Ramos (cell line): ENCODE measurements around the gene SLC4A1AP.

Source experiments
- in situ Hi-C: fragments of 300-500 bp; cut with MboI; formaldehyde crosslinking; loops from one replicate; pipeline ENCODE4 v1.14.3; 2022; ENCODE audit warnings: low sequenced_read_pairs; ENCODE audit not compliant: unreplicated experiment

The SLC4A1AP gene

DNA sequence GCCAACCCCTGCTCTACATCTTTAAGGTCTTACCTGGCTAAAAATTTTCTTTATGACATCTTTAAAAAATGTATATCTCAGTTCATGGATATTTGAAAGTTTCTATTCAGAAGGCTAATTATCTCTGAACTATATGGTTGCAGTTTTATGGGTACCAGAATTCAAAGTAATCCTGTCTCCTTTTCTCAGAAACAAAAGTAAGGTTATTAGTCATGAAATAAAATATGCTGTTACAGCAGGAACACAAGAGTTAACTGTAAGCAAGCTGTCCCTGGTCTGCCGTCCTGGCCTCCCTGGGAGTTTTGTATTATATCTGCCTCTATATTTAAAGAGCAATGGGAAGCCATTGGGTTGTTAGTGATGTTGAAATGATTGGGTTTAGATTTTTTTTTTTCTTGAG lies 34.0 kb downstream of the SLC4A1AP start:
- in situ Hi-C loops = no loop called here

DNA sequence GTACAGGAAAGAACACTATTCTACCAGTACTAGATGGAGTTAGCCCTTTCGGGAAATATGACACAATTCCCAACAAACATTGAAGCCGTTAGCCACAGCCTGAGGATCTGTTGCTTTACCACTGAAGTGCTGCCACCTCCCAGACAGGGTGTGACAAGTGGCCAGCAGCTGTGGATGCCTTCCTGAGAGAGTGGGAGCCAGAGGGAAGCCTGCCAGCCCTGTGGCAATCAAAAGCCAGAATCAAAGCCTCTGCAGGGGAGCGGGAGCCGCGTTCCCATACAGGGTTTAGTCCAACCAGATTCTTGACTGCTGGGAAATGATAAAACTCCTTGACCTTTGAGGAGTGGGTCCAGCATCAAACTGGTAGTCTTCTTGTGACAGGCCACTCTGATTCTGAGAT lies 38.0 kb downstream of the SLC4A1AP start:
- in situ Hi-C loops = no loop called here

DNA sequence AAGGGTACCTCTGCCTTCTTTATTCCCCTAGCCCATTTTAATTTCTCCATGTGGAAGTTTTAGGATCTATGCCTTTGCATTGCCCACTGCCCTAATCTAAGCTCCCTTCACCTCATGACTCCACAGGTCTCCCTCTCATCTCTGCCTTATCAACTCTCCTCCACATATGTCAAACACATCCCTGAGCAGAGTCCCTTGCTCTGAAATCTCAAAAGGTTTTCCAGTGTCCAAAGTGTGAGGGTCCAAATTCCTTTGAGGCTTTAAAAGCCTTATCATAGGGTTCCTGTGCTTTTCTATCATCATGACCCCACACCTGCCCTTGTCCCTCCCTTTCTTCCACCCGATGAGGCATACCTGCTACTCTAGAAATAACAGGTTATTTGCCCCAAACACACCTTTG lies 38.6 kb downstream of the SLC4A1AP start:
- in situ Hi-C loops = no loop called here

DNA sequence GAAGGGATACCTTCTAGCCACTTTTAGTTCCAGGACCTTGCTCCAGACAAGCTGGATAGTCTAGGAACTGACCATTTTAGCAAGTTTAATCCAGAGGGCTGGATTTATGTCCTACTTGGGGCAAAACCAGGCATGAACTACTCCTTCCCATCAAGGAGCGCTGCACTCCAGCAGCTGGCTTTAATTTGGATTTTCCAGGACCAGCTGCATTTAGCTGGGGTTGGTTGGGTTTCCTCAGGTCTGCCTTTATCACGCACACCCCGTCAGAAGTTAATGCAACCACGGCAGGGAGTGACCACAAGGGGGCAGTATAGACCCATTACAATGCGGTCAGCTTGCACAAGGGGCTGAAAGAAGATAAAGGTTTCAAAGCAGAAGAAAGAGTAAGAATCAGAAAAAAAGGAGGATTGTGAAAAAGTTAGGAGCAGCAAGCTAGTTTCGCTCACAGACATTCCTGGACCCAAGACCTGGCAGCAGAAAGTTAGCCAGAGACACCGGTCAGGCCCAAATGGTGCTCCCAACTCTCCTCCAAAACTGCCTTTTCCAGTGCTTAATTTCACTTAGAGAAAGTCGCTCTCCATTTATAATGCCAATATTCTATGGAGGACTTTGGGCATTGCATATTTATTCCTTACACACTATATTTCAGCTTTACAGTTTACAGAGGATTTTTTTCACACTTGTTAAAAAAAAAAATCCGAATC lies 40.1 kb downstream of the SLC4A1AP start:
- in situ Hi-C loops = no loop called here

DNA sequence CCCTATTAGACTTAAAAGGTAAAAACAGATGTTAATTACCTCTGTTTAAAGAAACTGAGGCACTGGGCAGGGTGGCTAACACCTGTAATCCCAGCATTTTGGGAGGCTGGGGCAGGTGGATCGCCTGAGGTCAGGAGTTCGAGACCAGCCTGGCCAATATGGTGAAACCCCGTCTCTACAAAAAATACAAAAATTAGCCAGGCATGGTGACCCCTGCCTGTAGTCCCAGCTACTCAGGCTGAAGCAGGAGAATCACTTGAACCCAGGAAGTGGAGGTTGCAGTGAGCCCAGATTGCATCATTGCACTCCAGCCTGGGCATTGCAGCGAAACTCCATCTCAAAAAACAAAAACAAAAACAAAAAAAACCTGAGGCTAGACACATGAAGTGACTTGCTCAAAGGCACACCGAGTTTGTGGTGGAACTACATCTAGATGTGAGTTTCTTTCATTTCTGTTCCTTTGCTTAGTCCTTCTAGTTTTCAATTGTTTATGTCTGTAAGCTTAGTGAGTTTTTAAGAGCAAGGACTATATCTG lies 40.7 kb downstream of the SLC4A1AP start:
- in situ Hi-C loops = no loop called here

DNA sequence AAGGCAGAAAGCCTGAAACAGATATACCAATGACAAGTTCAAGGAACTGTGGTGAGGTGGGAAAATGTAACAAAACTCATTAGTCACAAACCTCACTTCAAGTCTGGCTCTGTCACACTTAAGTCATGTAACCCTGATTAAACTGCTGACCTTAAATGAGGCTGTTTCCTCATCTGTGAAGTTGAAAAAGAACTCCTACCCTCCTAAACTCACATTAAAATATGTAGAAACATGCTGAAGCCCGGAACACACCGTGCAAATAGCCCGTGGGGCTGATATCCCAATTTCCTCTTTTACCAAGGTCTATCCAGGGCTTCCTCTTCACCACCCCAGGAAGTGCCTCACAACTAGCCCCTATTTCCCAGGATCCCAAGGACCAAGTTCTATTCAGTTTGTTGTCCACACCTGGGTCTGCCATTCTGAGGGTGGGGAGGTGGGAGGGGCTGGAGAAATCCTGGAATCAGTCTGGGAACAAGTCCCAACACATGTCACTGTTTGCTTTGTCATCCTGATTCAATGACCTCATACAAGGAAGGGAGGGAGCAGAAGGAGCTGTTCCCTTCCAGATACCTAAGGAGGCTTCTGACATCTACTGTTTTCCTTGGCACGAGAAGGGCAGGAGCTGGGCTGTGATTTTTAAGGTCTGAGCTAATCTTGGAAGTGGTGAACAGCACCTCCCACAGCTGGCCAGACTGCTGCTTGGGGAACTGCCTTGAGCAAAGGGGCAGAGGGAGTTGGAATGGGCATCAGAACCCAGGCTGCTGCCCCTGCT lies 42.3 kb downstream of the SLC4A1AP start:
- in situ Hi-C loops = no loop called here

DNA sequence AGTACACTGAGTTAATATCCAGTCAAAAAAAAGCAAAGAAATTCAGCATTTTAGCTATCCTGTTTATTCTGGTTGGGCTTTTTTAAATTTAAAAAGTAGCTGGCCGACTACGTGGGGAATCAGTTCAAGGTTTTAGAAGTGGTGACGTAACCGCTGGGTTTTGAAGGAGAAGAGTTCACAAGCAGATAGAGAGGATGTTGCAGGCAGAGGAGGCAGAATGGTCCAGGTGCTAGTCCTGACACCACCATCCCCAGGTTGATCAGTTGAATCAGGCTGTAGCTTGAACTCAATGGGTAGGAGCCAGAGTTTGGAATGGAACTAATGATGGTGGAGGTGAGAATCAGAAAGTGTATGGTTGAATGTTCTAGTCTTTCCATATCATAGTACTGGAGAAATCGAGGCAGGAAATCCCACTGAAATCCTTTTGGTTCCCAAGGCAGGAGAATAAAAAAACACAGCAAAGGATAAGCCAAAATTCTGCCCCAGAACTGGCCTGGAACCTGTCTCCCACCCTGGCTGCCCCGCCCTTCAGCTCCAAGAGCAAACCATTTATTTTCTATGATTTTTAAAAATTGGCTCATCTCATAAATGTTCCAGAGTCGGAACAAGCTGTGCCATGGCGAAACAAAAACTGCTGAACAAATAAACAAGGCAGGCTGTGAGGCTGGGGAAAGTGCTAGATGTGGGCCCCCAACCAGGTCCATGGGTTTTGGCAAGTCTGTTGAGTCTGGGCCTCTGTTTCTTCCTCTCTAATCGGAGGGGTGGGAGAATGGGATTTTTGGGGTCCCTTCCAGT lies 44.0 kb downstream of the SLC4A1AP start:
- in situ Hi-C loops = no loop called here

DNA sequence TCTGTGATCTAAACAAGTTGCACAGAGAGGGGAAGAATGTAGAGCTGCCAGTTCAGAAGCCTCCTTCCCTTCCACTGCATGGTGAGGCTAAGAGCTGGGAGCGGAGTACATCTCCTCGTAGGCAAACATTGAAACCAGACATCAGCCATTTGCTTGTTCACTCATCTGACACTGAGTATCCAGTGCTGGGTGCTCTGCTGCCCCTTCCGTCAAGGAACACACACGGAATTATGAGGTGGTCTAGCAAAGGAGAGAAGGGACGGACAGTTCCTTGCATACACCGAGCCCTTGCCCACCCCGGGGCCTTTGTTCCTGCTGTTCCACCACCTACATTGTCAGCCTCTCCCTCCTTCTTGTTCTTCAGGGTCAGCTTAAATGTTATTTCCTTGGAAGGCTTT lies 44.6 kb downstream of the SLC4A1AP start:
- in situ Hi-C loops = no loop called here

DNA sequence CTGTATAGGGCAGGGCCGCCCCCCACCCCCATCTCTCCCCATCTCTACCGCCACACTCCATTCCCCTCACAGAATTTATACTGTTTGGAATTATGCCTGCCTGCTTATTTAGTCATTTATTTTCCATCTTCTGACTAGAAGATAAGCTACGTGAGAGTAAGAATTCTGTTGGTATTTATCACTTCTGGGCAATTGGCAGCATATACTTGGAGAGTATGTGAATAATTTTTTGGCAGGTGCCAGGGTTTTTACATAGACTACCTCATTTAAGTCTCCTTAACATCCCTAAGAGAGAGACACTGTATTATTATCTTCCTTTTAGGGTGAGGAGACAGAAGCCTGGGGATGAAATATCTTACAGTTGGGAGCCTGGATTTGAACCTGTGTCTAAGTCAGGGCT lies 45.0 kb downstream of the SLC4A1AP start:
- in situ Hi-C loops = no loop called here

DNA sequence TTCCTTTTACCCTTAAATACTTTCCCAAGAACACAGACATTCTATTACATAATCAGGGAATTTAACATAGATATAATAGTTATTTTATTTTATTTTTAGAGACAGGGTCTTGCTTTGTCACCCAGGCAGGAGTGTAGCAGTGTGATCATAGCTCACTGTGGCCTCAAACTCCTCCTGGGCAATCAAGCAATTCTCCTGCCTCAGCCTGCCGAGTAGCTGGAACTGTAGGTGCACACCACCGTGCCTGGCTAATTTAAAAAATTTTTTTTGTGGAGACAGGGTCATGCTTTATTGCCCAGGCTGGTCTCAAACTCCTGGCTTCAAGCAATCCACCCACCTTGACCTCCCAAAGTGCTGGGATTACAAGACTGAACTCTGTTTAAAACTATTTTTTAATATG lies 45.6 kb downstream of the SLC4A1AP start:
- in situ Hi-C loops = no loop called here

DNA sequence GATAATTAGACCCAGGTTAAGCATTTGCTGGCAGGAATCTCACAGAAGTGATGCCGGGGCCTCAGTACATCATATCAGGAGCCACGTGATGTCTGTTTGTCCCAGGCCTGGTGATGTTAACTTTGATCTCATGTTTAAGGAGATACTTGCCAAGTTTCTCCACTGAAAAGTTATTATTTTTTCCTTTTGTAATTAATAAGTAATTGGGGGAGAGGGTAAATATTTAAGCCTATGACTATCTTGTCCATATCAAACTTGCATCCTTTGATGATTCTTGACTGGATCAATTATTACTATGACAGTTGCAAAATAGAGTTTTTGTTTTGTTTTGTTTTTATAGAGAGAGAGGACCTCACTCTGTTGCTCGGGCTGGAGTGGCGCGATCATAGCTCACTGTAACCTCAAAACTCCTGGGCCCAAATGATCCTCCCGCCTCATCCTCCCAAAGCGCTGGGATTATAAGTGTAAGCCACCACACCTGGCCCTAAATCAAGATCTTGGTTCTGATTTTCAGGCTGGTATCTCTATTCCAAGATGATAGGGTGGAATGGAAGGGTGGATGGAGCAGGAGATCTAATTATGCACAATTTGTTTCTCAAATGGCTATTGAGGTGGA lies 46.4 kb downstream of the SLC4A1AP start:
- in situ Hi-C loops = no loop called here

DNA sequence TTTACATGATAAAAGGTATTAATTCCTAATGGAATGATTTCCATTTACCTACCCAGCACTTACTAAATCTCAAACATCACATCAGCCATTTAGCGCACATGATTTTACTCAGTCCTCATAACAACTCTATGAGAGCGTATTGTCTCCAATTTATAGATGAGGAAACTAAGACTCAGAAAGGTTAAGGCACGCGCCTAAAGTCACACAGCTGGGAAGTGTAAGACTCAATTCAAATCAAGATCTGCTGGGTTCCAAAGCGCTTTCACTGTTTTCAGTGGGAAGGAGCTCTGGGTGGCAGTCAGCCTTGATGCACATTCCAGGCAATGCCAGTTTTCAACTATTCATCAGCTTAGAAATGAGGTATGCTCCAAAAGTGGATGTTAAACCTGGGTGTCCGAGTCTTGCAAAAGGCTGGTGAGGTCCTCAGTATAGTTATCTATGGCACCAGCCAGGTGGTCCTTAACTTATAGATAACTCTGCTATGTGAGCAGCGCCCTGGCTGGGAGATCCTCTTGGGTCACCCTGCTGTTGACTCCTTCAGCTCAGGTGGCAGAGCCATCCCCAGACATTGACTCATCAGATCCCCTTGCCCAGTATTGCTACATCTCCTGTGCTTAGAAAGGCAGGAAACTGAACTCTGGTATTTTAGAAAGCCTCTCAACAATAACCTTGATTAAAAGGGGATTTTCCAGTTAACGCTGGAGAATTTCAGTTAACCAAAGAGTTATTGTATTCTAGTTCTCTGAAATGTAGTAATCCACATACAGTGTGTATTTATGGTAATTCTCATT lies 47.1 kb downstream of the SLC4A1AP start:
- in situ Hi-C loops = no loop called here

DNA sequence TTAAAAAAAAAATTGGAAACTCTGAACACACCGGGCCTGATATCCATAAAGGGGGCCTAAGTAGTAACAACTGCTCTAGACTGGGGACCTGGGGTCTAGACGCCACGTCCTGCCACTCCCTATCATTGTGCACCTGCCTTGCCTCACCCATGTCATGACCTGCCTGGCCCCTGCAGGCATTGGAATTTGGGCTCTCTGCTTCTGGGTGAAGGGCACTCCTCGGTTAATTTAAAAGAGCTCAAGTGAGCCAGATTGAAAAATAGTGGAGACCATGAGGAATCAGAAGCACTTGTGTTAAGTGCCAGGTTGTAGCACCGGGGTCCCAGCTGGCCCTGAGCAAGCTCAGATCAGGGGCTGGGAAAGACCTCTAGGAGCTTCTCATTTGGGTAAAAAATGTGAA lies 48.1 kb downstream of the SLC4A1AP start:
- in situ Hi-C loops = no loop called here

DNA sequence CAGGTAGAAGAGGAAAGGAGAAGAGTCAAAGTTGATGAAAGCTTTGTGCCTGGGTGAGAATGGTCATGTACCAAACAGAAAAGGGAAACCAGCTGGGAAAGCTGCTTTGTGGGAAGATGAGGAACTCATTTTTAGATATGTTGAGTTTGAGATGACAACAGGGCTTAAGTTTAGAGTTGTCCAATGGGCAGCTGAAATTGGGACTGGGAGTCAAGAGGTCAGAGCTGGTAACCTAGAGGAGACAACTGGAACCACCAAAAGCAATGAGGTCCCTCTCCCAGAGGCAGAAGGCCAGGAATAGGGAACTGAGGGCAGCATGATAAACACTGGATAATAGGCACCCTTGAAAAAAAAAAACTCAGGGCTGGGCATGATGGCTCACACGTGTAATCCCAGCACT lies 48.8 kb downstream of the SLC4A1AP start:
- in situ Hi-C loops = no loop called here

DNA sequence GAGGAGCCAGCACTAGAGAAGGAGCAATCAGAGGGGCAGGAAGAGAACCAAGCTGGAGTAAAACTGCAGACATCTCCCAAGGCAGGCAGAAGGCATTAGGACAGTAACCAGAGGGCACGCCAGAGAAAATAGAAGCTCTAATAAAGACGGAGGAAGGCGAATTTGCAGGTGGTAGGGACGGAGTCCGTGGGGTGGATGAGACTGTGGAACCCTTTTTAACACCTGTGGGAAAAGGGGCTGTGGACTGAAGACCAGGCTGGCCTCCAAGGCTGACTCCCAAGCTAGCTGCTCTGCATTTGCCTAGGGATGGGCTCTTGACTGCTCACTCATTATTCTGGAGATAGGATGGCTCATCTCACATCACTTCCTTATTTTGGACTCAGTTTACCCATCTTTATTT lies 49.5 kb downstream of the SLC4A1AP start:
- in situ Hi-C loops = no loop called here

DNA sequence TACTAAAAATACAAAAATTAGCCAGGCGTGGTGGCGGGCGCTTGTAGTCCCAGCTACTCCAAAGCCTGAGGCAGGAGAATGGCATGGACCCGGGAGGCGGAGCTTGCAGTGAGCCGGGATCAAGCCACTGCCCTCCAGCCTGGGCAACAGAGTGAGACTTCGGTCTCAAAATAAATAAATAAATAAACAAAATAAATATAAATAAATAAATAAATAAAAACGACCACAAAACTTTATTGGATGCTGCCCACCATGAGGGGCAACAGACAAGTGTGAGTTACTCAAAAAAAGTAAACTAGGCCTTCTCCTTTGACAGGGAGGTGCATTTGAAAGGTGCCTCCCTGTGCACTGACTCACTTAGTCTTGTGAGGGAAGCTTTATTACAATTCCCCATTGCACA lies 50.4 kb downstream of the SLC4A1AP start:
- in situ Hi-C loops = no loop called here

DNA sequence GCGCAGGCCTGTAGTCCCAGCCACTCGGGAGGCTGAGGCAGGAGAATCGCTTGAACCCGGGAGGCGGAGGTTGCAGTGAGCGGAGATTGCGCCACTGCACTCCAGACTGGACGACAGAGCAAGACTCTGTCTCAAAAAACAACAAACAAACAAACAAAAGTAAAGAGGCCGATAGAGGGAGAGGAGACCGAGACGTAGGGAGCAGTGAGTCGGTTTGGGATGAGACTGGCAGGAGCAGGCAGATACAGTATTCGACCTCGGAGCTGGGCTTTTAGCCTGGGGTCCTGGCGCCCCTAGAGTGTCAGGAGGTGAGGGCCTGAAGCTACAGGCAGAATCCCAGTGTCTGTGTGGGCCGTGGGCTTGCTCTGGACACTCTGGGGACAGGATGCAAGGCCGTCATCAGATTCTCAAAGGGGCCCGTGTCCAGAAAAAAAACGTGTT lies 51.2 kb downstream of the SLC4A1AP start:
- in situ Hi-C loops = no loop called here

DNA sequence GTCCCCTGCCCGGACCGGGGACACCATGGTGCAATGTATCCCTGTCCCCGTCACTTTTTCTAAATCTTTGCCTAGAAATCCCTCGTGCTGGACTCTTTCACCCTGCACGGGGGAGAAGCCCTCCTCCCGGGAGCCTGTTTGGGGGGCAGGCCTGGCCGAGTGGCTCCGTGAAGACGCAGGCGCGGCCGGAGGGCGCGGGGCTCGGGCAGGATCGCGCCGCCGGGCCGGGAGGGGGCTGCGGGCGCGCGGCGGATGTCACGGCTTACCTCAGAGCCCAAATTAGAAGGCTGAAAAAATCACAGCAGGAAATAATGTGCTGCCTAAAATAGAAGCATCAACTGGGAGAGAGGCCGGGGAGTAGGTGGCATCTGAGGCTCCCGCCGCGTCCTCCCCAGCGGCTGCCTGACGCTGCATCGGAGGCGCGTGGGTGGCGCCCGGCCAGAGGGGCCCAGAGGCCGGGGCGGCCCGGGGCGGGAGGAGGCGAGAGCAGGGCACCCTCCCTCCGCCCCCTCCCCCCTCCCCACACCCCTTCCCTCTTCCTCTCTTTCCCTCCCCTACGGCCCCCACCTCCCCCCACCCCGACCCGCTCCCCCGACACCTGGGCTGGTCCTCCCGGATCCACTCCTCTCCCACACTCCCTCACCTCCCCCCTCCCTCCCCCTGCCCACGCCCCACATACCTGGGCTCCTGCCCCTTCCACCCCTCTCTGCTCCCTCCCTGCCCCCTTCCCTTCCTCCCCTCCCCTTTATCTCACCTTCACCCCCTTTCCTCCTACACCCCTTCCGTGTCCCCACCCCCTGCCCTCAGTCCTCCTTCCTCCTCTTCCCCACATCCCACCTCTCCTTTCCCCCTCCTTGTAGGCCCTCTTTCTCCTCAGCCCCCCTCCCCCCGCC lies 51.9 kb downstream of the SLC4A1AP start:
- in situ Hi-C loops = no loop called here
